Parathyroid adenoma (tissue), 2 donors: ENCODE results near the gene ZGRF1.
A peak's percentile ranks its signal among the peaks of the same experiment; 100 is the strongest.
"Not testable (repeated sequence)": the region's sequence is repeated elsewhere in the genome, so short reads cannot be mapped to it uniquely, and the experiment has no call there.

Experiments
- H2AFZ ChIP-seq: fragments of 300-600 bp; sonication (generic); one replicate; pipeline ENCODE4 v1.7.0; 2017; ENCODE audit warnings: antibody characterized with exemption, mild to moderate bottlenecking
- H3K27ac ChIP-seq: fragments of 300-600 bp; sonication (generic); one replicate; pipeline ENCODE4 v1.7.0; 2017
- H3K27me3 ChIP-seq: fragments of 300-600 bp; sonication (generic); one replicate; pipeline ENCODE4 v1.7.0; 2017; ENCODE audit warnings: low read length; ENCODE audit not compliant: control insufficient read depth, insufficient read depth
- H3K36me3 ChIP-seq: fragments of 300-600 bp; sonication (generic); one replicate; pipeline ENCODE4 v1.7.0; 2017; ENCODE audit warnings: low read length; ENCODE audit not compliant: control insufficient read depth, insufficient read depth
- H3K4me1 ChIP-seq: fragments of 300-600 bp; sonication (generic); one replicate; pipeline ENCODE4 v1.7.0; 2017; ENCODE audit warnings: control low read depth
- H3K4me2 ChIP-seq: fragments of 300-600 bp; sonication (generic); one replicate; pipeline ENCODE4 v1.7.0; 2017; ENCODE audit warnings: low read length
- H3K4me3 ChIP-seq: fragments of 300-600 bp; sonication (generic); one replicate; pipeline ENCODE4 v1.7.0; 2017; ENCODE audit warnings: low read depth, low read length
- H3K79me2 ChIP-seq: fragments of 300-600 bp; sonication (generic); one replicate; pipeline ENCODE4 v1.7.0; 2017; ENCODE audit warnings: control low read depth
- H3K9ac ChIP-seq: fragments of 300-600 bp; sonication (generic); one replicate; pipeline ENCODE4 v1.7.0; 2017; ENCODE audit warnings: mild to moderate bottlenecking
- H3K9me3 ChIP-seq: fragments of 300-600 bp; sonication (generic); one replicate; pipeline ENCODE4 v1.7.0; 2017; ENCODE audit warnings: low read length; ENCODE audit not compliant: control insufficient read depth
- CTCF ChIP-seq: fragments of 300-600 bp; sonication (generic); IDR thresholded peaks from one replicate; pipeline ENCODE4 v1.7.0; 2017; ENCODE audit warnings: antibody characterized with exemption, mild to moderate bottlenecking
- donor health status: primary hyperparathyroidism.

Gene ZGRF1

GRCh38 chr4:112626228-112626627 is 10.5 kb downstream of the ZGRF1 start:
- Histone ChIP-seq H3K4me1 (no peaks in the 10 kb centered on the region), H3K9ac (no peak overlapping the region), H3K4me2 (no peak overlapping the region), H2AFZ (no peak overlapping the region), H3K79me2 (no peaks in the 10 kb centered on the region), H3K27ac (no peak overlapping the region), H3K27me3 (no peaks in the 10 kb centered on the region), H3K36me3 (no peaks in the 10 kb centered on the region), H3K9me3 (no peaks in the 10 kb centered on the region), H3K4me3 (no peak overlapping the region)
- no peak for TF ChIP-seq CTCF

GRCh38 chr4:112616984-112617383 is 19.7 kb downstream of the ZGRF1 start:
- no peaks in the 10 kb centered on the region for H3K4me1 ChIP-seq
- no peak overlapping the region for H3K27ac ChIP-seq
- no peak for TF ChIP-seq CTCF
- no peak overlapping the region for H3K9ac ChIP-seq
- no peak overlapping the region for H3K4me3 ChIP-seq
- no peaks in the 10 kb centered on the region for H3K36me3 ChIP-seq
- no peaks in the 10 kb centered on the region for H3K9me3 ChIP-seq
- H2AFZ ChIP-seq, result no peak overlapping the region
- no peaks in the 10 kb centered on the region for H3K27me3 ChIP-seq
- H3K4me2 ChIP-seq, result no peak overlapping the region
- H3K79me2 ChIP-seq, result no peaks in the 10 kb centered on the region

- not testable (repeated sequence) for H3K4me3 ChIP-seq, H3K36me3 ChIP-seq, H3K4me2 ChIP-seq, H3K4me1 ChIP-seq, H2AFZ ChIP-seq, H3K27me3 ChIP-seq, H3K9ac ChIP-seq, H3K27ac ChIP-seq, H3K79me2 ChIP-seq, H3K9me3 ChIP-seq
Measured at GRCh38 chr4:112612814-112613213, 23.9 kb downstream of the ZGRF1 start.

GRCh38 chr4:112604589-112604988 is 32.1 kb downstream of the ZGRF1 start:
- no peaks in the 10 kb centered on the region for H3K9me3 ChIP-seq
- no peaks in the 10 kb centered on the region for H3K27me3 ChIP-seq
- no peaks in the 10 kb centered on the region for H3K4me1 ChIP-seq
- no peak overlapping the region for H3K4me2 ChIP-seq
- no peak overlapping the region for H3K27ac ChIP-seq
- H2AFZ ChIP-seq, result no peak overlapping the region
- no peaks in the 10 kb centered on the region for H3K79me2 ChIP-seq
- no peak overlapping the region for H3K9ac ChIP-seq
- H3K36me3 ChIP-seq, result no peaks in the 10 kb centered on the region
- no peak overlapping the region for H3K4me3 ChIP-seq
- TF ChIP-seq CTCF, result peak; percentile 36

GRCh38 chr4:112594993-112595392 is 41.7 kb downstream of the ZGRF1 start:
- no peak overlapping the region for H3K4me3 ChIP-seq
- H3K9me3 ChIP-seq, result no peaks in the 10 kb centered on the region
- no peaks in the 10 kb centered on the region for H3K36me3 ChIP-seq
- no peaks in the 10 kb centered on the region for H3K27me3 ChIP-seq
- H3K4me1 ChIP-seq, result no peaks in the 10 kb centered on the region
- H3K4me2 ChIP-seq, result no peak overlapping the region
- no peak overlapping the region for H3K9ac ChIP-seq
- no peak overlapping the region for H3K27ac ChIP-seq
- no peaks in the 10 kb centered on the region for H3K79me2 ChIP-seq
- no peak overlapping the region for H2AFZ ChIP-seq
- TF ChIP-seq CTCF, result no peak
